Measurements from ENCODE around the gene SRMS. TPM values are rescaled to one million over a fixed set of nuclear protein-coding genes. Genes with fewer than 3 reads are reported as not detected.

Gene SRMS
- total RNA-seq, 4 donors from 2014 or later: not detected

DNA sequence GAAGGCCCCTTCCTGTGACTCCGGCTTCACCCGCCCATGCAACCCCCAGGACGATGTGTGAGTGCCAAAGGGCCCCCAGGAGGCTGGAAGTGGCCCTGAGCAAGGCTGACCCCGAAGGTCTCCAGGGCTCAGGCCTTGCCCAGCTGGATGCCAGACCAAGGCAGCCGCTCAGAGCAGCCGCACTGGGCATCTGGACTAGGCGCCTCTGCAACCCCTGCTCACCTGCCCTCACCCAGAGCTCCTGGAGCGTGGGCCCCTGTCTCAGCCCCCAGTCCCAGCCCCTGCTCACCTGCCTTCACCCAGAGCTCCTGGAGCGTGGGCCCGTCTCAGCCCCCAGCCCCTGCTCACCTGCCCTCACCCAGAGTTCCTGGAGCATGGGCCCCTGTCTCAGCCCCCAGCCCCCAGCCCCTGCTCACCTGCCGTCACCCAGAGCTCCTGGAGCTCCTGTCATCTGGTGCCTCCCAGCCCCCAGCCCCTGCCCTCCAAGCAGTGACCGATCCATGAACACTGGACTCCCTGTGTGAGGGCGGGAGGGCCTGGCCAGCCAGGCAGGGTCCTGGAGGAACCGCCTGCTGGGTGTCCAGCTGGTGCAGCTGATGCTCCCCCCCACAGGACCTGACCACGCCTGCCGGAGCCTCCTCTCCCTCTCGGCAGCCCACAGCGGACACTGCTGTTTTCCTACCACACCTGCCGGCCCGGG lies 1.1 kb downstream of the SRMS start:
- no peak for ATAC-seq (ENCODE audit: low FRiP score)
- DNase-seq (ENCODE audit: low spot score): no peak
- TF ChIP-seq, protein P1, sequence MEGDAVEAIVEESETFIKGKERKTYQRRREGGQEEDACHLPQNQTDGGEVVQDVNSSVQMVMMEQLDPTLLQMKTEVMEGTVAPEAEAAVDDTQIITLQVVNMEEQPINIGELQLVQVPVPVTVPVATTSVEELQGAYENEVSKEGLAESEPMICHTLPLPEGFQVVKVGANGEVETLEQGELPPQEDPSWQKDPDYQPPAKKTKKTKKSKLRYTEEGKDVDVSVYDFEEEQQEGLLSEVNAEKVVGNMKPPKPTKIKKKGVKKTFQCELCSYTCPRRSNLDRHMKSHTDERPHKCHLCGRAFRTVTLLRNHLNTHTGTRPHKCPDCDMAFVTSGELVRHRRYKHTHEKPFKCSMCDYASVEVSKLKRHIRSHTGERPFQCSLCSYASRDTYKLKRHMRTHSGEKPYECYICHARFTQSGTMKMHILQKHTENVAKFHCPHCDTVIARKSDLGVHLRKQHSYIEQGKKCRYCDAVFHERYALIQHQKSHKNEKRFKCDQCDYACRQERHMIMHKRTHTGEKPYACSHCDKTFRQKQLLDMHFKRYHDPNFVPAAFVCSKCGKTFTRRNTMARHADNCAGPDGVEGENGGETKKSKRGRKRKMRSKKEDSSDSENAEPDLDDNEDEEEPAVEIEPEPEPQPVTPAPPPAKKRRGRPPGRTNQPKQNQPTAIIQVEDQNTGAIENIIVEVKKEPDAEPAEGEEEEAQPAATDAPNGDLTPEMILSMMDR (IDR thresholded peaks at IDR 0.05): no peak

DNA sequence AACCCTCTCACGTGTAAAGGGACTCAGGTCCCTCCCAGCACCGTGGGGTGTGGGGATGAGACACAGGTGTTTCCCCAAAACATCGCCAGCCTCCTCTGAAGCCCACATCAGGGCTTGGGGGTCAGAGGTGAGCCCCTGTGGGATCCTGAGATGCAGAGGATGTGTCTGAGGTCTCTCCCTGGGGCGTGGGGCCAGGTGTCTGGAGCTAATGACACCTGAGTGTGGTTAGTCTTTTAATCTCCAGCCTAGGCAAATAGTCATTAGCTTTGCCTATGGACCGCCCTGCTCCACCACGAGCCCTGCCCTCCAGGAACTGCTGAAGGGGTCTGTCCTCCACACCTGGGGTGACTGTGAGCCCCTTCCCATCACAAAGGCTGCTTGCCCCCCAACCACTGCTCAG lies 1.7 kb downstream of the SRMS start:
- DNase-seq (ENCODE audit: low spot score): no peak
- TF ChIP-seq, protein P1 (IDR thresholded peaks at IDR 0.05): no peak
- no peak for ATAC-seq (ENCODE audit: low FRiP score)

DNA sequence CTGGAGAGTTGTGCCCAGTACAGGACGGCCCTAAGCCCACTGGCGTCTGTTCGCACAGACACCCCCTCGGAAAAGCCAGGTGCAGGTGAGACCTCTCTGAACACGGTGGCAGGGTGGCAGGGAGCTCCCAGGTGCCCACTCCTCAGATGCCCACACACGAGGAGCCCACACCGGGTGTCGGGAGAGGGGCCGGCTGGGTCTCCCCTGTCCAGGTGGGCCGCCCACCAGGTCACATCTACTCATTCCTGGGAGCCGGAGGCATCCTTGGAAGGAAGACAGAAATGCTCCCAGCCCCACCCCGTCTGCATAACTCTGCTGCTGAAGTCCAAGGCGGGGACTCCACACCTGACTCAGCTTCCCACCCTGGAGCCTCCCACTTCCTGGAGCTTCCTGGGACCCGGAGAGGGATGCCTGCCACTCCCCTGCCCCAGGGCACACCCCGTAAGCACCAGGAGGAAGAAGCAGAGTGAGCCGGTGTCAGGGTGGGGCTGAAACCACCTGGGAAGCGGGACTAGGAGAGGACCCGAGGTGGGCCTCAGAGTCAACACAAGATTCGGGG lies 2.5 kb downstream of the SRMS start:
- DNase-seq (ENCODE audit: low spot score) (no peak), ATAC-seq (ENCODE audit: low FRiP score) (no peak)
- TF ChIP-seq, protein P1 (IDR thresholded peaks at IDR 0.05): no peak

DNA sequence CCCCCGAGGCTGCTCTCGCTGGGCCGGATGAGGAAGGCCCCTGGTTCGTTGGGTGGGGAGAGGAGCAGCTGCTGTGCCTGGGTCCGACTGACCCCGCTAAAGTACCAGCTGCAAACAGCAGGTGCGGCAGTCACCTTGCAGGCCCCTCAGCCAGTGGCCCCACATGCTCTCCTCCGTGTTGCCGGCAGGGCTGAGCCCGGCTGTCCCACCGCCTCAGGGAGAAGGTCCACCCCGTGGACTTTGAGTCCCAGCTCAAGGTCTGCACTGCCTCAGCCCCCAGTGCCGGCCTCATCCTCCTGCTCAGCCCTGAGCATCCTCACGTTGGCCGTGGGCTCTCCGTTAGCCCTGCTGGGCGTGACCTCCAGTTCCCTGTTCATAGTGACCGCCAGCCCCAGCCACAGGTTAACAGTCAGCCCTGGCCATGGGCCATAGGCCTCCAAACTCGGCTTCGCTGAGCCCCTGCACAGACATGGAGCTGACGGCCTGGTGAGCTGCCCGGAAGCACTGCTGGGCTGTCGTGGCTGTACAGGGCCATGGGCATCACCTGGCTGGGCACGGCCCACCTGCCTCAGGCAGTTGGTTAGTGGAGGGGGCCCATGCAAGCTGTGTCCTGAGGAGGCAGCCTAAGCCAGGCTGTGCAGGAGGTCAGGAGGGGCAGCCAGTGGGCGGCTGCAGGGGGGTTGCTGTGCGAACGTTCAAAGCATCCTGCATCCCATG lies 3.1 kb downstream of the SRMS start:
- ATAC-seq (ENCODE audit: low FRiP score) (no peak), DNase-seq (ENCODE audit: low spot score) (no peak)
- TF ChIP-seq, protein P1 (IDR thresholded peaks at IDR 0.05): no peak

DNA sequence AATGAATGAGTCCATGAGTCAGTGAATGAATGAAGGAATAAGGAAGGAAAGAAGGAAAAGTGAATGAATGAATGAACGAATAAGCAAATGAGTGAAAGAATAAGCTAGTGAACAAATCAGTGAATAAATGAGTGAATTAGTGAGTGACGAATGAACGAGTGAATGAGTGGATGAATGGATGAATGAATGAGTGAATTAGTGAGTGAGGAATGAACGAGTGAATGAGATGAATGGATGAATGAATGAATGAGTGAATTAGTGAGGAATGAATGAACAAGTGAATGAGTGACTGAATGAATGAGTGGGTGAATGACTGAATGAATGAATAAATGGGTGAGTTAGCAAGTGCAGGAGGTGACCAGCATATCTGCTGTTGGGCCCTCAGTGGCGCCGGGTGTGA lies 3.8 kb downstream of the SRMS start:
- TF ChIP-seq, protein P1 (IDR thresholded peaks at IDR 0.05): no peak
- no peak for DNase-seq (ENCODE audit: low spot score)
- no peak for ATAC-seq (ENCODE audit: low FRiP score)

DNA sequence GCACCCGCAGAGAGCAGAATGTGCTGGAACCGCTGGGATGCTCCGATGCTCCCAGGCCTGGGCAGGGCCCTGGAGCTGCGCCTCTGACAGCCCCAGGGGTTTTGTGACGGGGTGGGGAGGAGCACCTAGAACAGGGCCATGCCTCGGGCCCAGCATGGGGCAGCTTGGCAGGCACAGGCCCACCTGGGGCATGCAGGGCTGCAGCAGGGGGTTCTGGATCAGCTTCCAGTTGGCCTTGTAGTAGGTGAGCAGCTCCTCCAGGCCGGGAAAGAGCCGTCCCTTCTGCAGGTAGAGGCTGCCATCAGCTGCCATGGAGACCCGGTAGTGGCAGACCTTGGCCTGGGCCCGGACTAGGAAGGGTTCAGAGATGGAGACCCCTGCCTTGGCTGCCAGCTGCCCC lies 4.4 kb downstream of the SRMS start:
- no peak for ATAC-seq (ENCODE audit: low FRiP score)
- DNase-seq (ENCODE audit: low spot score): no peak
- TF ChIP-seq, protein P1 (IDR thresholded peaks at IDR 0.05): no peak

Measured in omental fat pad (tissue), 4 donors.